Heart left ventricle (tissue), 16 donors: ENCODE results near the gene HOXD12. TPM values are rescaled to one million over a fixed set of nuclear protein-coding genes. Genes with fewer than 3 reads are reported as not detected.

ENCODE experiments used
- ATAC-seq, 4 donors: fragments of 200-7000 bp; cut with Tn5 transposase; one replicate each; pipeline ENCODE4 v1.9.1; 2020 to 2022; ENCODE audit warnings: moderate library complexity in 4 of 4, mild to moderate bottlenecking in 3 of 4, moderate number of reproducible peaks in 1 of 4
- DNase-seq, 5 donors: peaks; one replicate each; pipeline ENCODE4 v3.0.0-alpha.2; 2020
- H3K27ac ChIP-seq, 12 donors: fragments of 200-600 bp; sonication (generic) in 4 of 12; one replicate each; pipeline versions ENCODE4 v1.5.0 to v1.8.0; 2016 to 2022; ENCODE audit warnings: mild to moderate bottlenecking in 2 of 12
- H3K27me3 ChIP-seq, 9 donors: fragments of 200-600 bp; sonication (generic) in 2 of 9; one replicate each; pipeline versions ENCODE4 v1.5.1 to v1.8.0; 2016 to 2022; ENCODE audit warnings: mild to moderate bottlenecking in 3 of 9
- H3K36me3 ChIP-seq, 9 donors: fragments of 200-600 bp; sonication (generic) in 2 of 9; one replicate each; pipeline versions ENCODE4 v1.5.0 to v1.8.0; 2018 to 2022; ENCODE audit warnings: mild to moderate bottlenecking in 2 of 9
- H3K4me1 ChIP-seq, 12 donors: fragments of 200-600 bp; sonication (generic) in 4 of 12; one replicate each; pipeline versions ENCODE4 v1.5.0 to v1.8.0; 2016 to 2022; ENCODE audit warnings: mild to moderate bottlenecking in 3 of 12
- H3K4me3 ChIP-seq, 12 donors: fragments of 200-600 bp; sonication (generic) in 4 of 12; one replicate each; pipeline versions ENCODE4 v1.5.0 to v1.8.0; 2017 to 2022; ENCODE audit warnings: mild to moderate bottlenecking in 9 of 12, moderate library complexity in 4 of 12
- H3K9me3 ChIP-seq, 12 donors: fragments of 200-600 bp; sonication (generic) in 4 of 12; one replicate each; pipeline versions ENCODE4 v1.5.0 to v1.8.0; 2016 to 2022; ENCODE audit warnings: mild to moderate bottlenecking in 1 of 12
- POLR2A ChIP-seq, 2 donors: fragments of 450-650 bp; IDR thresholded peaks; one replicate each; pipeline ENCODE4 v1.6.1; 2017; ENCODE audit warnings: antibody characterized with exemption in 2 of 2, mild to moderate bottlenecking in 2 of 2, moderate library complexity in 2 of 2
- WGBS, 4 donors: extraction: QIAGEN DNeasy Blood & Tissue Kit in 2 of 4; methylation state at CpG; one replicate each; pipeline versions ENCODE4 v1.1.5 to v1.1.7; 2013 to 2018; 5-methylcytosine and 5-hydroxymethylcytosine counted together
- intact Hi-C, 10 donors: fragments of 100-400 bp; cut with DNase I; formaldehyde crosslinking; loops; one replicate each; pipeline versions ENCODE4 v1.11.1 to v1.14.2; 2022
- polyA plus RNA-seq, 2 donors: library from polyadenylated mRNA; stranded (reverse); fragments of 200-250 nt; gene quantifications; one replicate each; pipeline ENCODE4 v1.2.3, GENCODE V29; 2013
- total RNA-seq, 9 donors: library from RNA; depleted of rRNA in 2 of 9; stranded (reverse); fragments of >200 nt in 2 of 9; fragmentation: NEBNext Ultra II Directional in 3 of 9; extraction: Animal tissue kit (Norgen Biotek cat#: 25700) in 3 of 9; gene quantifications; one replicate each; pipeline versions ENCODE4 v1.1.0 to v1.2.4, GENCODE V29; 2016 to 2023
- TF ChIP-seq, protein P1 (sequence below), 12 donors: fragments of 200-600 bp; sonication (generic) in 4 of 12; IDR thresholded peaks; one replicate each; pipeline versions ENCODE4 v1.5.0 to v1.8.0; 2018 to 2022; ENCODE audit warnings: antibody characterized with exemption in 12 of 12, mild to moderate bottlenecking in 5 of 12
- donor health status: ischemic (EF 13 %, LVEDD 7.1; RV severe dilation, severe dysfunction).
- donor health status: healthy with polysubstance abuse.
- donor health status: DM: no; HTN: yes; CAD: no.
- donor health status: DM: no; HTN: no; CAD: no.
- donor health status: ischemic (EF 25% LVEDD 6.9; RV normal size, moderate dysfunction).
- donor health status: ischemic (EF 25% LVEDD 5.7; RV mildly dilated, moderate dysfunction).
- donor health status: healthy.
- donor health status: DM: yes; HTN: yes; CAD: no.
- donor health status: ischemic (EF 35%, LVEDD 5.7; RV mildly dilated, moderate dysfunction).
- donor health status: nonischemic (EF 11% LVEDD 7.7; RV severe dilation, severe dysfunction).
- donor health status: DM: yes; HTN: yes; CAD: no.
- donor health status: PGD.
- donor health status: ischemic (EF 29% LVEDD 5.4; RV normal size, mild dysfunction).
- donor health status: nonischemic (EF 23%, LVEDD 6.1; RV moderate dilation, normal function).

HOXD12 gene
- total and polyA plus RNA-seq, 11 donors = not detected

GRCh38 chr2:176111309-176111663, 11.7 kb downstream of the HOXD12 start:
- Histone ChIP-seq H3K27ac (no peak overlapping the region), H3K27me3 (peaks cover 93 to 99% (median 96%) of the 10 kb centered on the region in 9 donors), H3K9me3 (no peaks in the 10 kb centered on the region), H3K36me3 (no peaks in the 10 kb centered on the region), H3K4me3 (no peak overlapping the region), H3K4me1 (peaks cover 0 to 32% (median 7%) of the 10 kb centered on the region in 12 donors)
- no peak for ATAC-seq
- intact Hi-C loops = no loop called here
- TF ChIP-seq, protein P1, sequence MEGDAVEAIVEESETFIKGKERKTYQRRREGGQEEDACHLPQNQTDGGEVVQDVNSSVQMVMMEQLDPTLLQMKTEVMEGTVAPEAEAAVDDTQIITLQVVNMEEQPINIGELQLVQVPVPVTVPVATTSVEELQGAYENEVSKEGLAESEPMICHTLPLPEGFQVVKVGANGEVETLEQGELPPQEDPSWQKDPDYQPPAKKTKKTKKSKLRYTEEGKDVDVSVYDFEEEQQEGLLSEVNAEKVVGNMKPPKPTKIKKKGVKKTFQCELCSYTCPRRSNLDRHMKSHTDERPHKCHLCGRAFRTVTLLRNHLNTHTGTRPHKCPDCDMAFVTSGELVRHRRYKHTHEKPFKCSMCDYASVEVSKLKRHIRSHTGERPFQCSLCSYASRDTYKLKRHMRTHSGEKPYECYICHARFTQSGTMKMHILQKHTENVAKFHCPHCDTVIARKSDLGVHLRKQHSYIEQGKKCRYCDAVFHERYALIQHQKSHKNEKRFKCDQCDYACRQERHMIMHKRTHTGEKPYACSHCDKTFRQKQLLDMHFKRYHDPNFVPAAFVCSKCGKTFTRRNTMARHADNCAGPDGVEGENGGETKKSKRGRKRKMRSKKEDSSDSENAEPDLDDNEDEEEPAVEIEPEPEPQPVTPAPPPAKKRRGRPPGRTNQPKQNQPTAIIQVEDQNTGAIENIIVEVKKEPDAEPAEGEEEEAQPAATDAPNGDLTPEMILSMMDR (IDR thresholded peaks at IDR 0.05) = peak in 10 of 12 donors; percentile 27 to 56 (median 44)
- no peak for TF ChIP-seq POLR2A (IDR thresholded peaks at IDR 0.05)
- DNase-seq = no peak
- WGBS, 4 donors = 3 to 4% (median 3%) methylated on average over 16 of the region's 16 CpGs

- WGBS, 4 donors = 3 to 8% (median 5%) methylated on average over 26 to 29 of the region's 29 CpGs
- H3K27me3 ChIP-seq = peaks cover 93 to 99% (median 96%) of the 10 kb centered on the region in 9 donors
Measured at GRCh38 chr2:176111846-176112374, 12.3 kb downstream of the HOXD12 start.

GRCh38 chr2:176112375-176113302, 13.0 kb downstream of the HOXD12 start:
- intact Hi-C loops = no loop called here
- 4 to 9% (median 6%) methylated on average over 33 to 40 of the region's 40 CpGs for WGBS, 4 donors

More at GRCh38 chr2:176111846-176112374, 12.3 kb downstream of the HOXD12 start:
- H3K9me3 ChIP-seq = no peaks in the 10 kb centered on the region
- intact Hi-C loops = no loop called here
- H3K27ac ChIP-seq = no peak overlapping the region
- peaks cover 0 to 30% (median 4%) of the 10 kb centered on the region in 12 donors for H3K4me1 ChIP-seq
- no peak for DNase-seq
- no peak overlapping the region for H3K4me3 ChIP-seq
- no peak for ATAC-seq
- TF ChIP-seq, protein P1 (IDR thresholded peaks at IDR 0.05) = no peak
- no peak for TF ChIP-seq POLR2A (IDR thresholded peaks at IDR 0.05)
- H3K36me3 ChIP-seq = no peaks in the 10 kb centered on the region

More at GRCh38 chr2:176112375-176113302, 13.0 kb downstream of the HOXD12 start:
- H3K27me3 ChIP-seq = peaks cover 95 to 100% (median 99%) of the 10 kb centered on the region in 9 donors
- no peak overlapping the region for H3K27ac ChIP-seq
- no peak overlapping the region for H3K4me3 ChIP-seq
- H3K4me1 ChIP-seq = peaks cover 0 to 24% (median 0%) of the 10 kb centered on the region in 12 donors
- no peaks in the 10 kb centered on the region for H3K9me3 ChIP-seq
- H3K36me3 ChIP-seq = no peaks in the 10 kb centered on the region
- DNase-seq (no peak), ATAC-seq (no peak)
- TF ChIP-seq, protein P1 (IDR thresholded peaks at IDR 0.05) = no peak
- no peak for TF ChIP-seq POLR2A (IDR thresholded peaks at IDR 0.05)
